SU-DHL-6 (cell line): ENCODE data around the gene CXCR6.

Source experiments
- H2AFZ ChIP-seq: fragments of 200-600 bp; sonication (generic); 2 replicates; pipeline ENCODE4 v1.6.1; 2014; ENCODE audit warnings: low read depth, mild to moderate bottlenecking, moderate library complexity, mixed read lengths, antibody characterized with exemption, low read length; ENCODE audit not compliant: severe bottlenecking
- H3F3A ChIP-seq: fragments of 200-600 bp; shearing (Covaris generic); 2 replicates; pipeline ENCODE4 v1.6.0; 2016; ENCODE audit warnings: antibody characterized with exemption, mild to moderate bottlenecking; ENCODE audit not compliant: insufficient read depth
- H3K27ac ChIP-seq: fragments of 200-600 bp; sonication (generic); 2 replicates; pipeline ENCODE4 v1.5.1; 2016; ENCODE audit warnings: low read depth, mild to moderate bottlenecking, low read length, moderate library complexity, mixed read lengths
- H3K27me3 ChIP-seq: fragments of 200-600 bp; sonication (generic), shearing (Covaris generic); 2 replicates; pipeline ENCODE4 v1.6.0; 2014; ENCODE audit warnings: mild to moderate bottlenecking, low read length
- H3K36me3 ChIP-seq: fragments of 200-600 bp; sonication (generic); 2 replicates; pipeline ENCODE4 v1.6.1; 2014; ENCODE audit warnings: mild to moderate bottlenecking, low read length, mixed read lengths
- H3K4me2 ChIP-seq: fragments of 300-600, 200-600 bp; shearing (Covaris generic), sonication (generic); 2 replicates; pipeline ENCODE4 v1.6.0; 2014; ENCODE audit warnings: low read length, low read depth, mild to moderate bottlenecking; ENCODE audit not compliant: poor library complexity, severe bottlenecking
- H3K4me3 ChIP-seq: fragments of 200-600 bp; sonication (generic); 2 replicates; pipeline ENCODE4 v1.5.1; 2014; ENCODE audit warnings: antibody characterized with exemption, low read length, mild to moderate bottlenecking, mixed read lengths; ENCODE audit not compliant: insufficient read depth, poor library complexity, severe bottlenecking
- H3K79me2 ChIP-seq: fragments of 200-600 bp; sonication (generic); 2 replicates; pipeline ENCODE4 v1.6.1; 2014; ENCODE audit warnings: mild to moderate bottlenecking, low read length, moderate library complexity; ENCODE audit not compliant: insufficient read depth
- H3K9ac ChIP-seq: fragments of 200-600 bp; sonication (generic); 2 replicates; pipeline ENCODE4 v1.7.0; 2014; ENCODE audit warnings: mild to moderate bottlenecking, low read length
- H3K9me2 ChIP-seq: fragments of 200-600 bp; sonication (generic); replicated peaks from 2 replicates; pipeline ENCODE4 v1.6.1; 2014; ENCODE audit warnings: low read length; ENCODE audit not compliant: insufficient read depth
- H3K9me3 ChIP-seq: fragments of 200-600 bp; sonication (generic); 2 replicates; pipeline ENCODE4 v1.6.1; 2014; ENCODE audit warnings: low read length, mixed read lengths; ENCODE audit not compliant: insufficient read depth
- H4K20me1 ChIP-seq: fragments of 200-600 bp; sonication (generic); 2 replicates; pipeline ENCODE4 v1.6.1; 2014; ENCODE audit warnings: low read depth, mild to moderate bottlenecking, antibody characterized with exemption, low read length, moderate library complexity, mixed read lengths
- EZH2phosphoT487 ChIP-seq: fragments of 200-600 bp; sonication (generic), shearing (Covaris generic); conservative IDR thresholded peaks from 2 replicates; pipeline ENCODE4 v1.6.1; 2018; ENCODE audit warnings: mild to moderate bottlenecking, antibody characterized with exemption, low read length, moderate library complexity, mixed read lengths
- TF ChIP-seq, protein P1 (sequence below): fragments of 200-600 bp; sonication (generic); IDR thresholded peaks from one replicate; pipeline ENCODE4 v1.5.1; 2017; ENCODE audit warnings: antibody characterized with exemption, mild to moderate bottlenecking, low read length, moderate library complexity; ENCODE audit not compliant: insufficient read depth, poor library complexity, severe bottlenecking

The CXCR6 gene

DNA sequence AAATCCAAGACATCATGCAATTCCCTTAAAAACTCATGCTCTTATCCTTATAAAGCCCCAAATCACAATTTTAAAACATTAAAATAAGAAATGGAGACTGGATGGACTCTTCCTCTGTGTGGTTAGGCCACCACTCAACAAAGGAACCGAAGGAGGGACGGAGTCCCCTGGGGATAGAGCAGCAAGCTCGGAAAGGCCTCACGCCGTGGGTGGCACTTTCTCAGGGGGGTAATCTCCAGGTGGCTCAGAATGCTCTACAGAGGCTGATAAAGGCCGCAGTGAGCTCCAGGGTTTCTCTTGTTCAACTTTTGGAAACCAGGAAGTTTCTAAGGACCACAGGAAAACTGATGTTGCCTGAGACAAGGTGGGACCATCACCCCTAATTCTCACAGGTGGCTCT is 33.7 kb upstream of the CXCR6 start:
- Histone ChIP-seq H4K20me1 (no peaks in the 10 kb centered on the region), H2AFZ (no peak overlapping the region), H3K9me3 (no peaks in the 10 kb centered on the region), H3K36me3 (no peaks in the 10 kb centered on the region), H3K79me2 (no peaks in the 10 kb centered on the region), H3K9ac (no peak overlapping the region), H3K4me2 (no peak overlapping the region), H3K27me3 (no peaks in the 10 kb centered on the region), H3K9me2 (no peaks in the 10 kb centered on the region), H3K27ac (no peak overlapping the region), H3F3A (no peaks in the 10 kb centered on the region), H3K4me3 (no peak overlapping the region)
- TF ChIP-seq, protein P1, sequence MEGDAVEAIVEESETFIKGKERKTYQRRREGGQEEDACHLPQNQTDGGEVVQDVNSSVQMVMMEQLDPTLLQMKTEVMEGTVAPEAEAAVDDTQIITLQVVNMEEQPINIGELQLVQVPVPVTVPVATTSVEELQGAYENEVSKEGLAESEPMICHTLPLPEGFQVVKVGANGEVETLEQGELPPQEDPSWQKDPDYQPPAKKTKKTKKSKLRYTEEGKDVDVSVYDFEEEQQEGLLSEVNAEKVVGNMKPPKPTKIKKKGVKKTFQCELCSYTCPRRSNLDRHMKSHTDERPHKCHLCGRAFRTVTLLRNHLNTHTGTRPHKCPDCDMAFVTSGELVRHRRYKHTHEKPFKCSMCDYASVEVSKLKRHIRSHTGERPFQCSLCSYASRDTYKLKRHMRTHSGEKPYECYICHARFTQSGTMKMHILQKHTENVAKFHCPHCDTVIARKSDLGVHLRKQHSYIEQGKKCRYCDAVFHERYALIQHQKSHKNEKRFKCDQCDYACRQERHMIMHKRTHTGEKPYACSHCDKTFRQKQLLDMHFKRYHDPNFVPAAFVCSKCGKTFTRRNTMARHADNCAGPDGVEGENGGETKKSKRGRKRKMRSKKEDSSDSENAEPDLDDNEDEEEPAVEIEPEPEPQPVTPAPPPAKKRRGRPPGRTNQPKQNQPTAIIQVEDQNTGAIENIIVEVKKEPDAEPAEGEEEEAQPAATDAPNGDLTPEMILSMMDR: no peak
- TF ChIP-seq EZH2phosphoT487: no peak

DNA sequence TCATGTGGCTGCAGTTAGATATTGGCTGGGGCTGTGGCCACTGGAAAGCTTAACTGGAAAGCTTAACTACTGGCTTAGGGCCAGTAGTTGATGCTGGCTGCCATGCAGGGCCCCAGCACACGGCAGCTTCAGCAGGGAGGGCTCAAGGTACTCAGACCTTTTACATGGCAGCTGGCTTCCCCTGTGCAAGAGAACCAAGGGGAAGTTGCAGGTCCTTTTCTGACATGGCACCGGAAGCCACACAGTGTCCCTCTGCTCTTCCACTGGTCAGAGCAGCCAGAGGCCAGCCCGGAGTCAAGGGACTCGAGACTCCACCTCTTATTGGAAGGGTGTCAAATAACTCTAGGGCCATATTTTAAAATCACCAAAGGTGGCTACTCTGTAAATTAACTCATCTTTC is 32.4 kb upstream of the CXCR6 start:
- no peak overlapping the region for H3K27ac ChIP-seq
- no peaks in the 10 kb centered on the region for H3K36me3 ChIP-seq
- H3K27me3 ChIP-seq: no peaks in the 10 kb centered on the region
- H2AFZ ChIP-seq: no peak overlapping the region
- H3K9me3 ChIP-seq: no peaks in the 10 kb centered on the region
- no peaks in the 10 kb centered on the region for H3K79me2 ChIP-seq
- no peak overlapping the region for H3K4me3 ChIP-seq
- H4K20me1 ChIP-seq: no peaks in the 10 kb centered on the region
- H3K4me2 ChIP-seq: no peak overlapping the region
- no peaks in the 10 kb centered on the region for H3K9me2 ChIP-seq
- H3F3A ChIP-seq: no peaks in the 10 kb centered on the region
- no peak for TF ChIP-seq EZH2phosphoT487
- TF ChIP-seq, protein P1: no peak
- H3K9ac ChIP-seq: no peak overlapping the region

DNA sequence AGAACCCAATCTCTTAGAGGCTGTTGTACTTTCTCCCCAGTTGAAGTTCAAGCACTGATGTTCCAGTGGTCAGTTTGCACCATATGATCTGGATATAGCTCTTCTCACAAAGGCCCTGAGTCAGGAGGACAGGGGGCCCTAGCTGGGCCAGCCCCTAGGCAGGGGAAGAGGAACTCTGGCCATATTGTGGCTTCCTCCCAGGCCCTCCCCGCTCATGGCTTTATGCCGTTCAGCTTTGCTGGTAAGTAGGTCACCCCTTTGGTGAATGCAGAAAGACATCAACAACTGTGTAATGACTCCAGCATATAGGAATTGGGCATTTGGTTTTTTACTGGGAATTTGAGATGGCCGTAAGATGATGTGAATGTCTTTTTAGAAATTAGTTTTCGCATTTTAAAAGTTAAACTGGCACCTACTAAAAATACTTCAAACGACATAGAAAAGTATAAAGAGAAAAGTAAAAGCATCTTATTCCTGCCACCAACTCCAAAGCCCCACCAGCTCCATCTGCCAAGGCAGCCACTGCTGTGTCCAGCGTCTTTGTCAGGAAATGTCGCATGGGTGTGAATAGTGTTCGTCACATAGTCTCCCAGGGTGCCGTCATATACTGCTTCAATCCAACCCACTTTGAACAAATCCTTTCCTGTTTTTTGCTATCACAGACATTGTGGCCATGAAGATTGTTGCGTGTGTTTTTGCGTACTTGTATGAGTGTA is 31.6 kb upstream of the CXCR6 start:
- Histone ChIP-seq H2AFZ (no peak overlapping the region), H3K36me3 (no peaks in the 10 kb centered on the region), H3K9ac (no peak overlapping the region), H3K27me3 (no peaks in the 10 kb centered on the region), H3K9me3 (no peaks in the 10 kb centered on the region), H3K27ac (no peak overlapping the region), H3K4me2 (no peak overlapping the region), H3K9me2 (no peaks in the 10 kb centered on the region), H3K79me2 (no peaks in the 10 kb centered on the region), H3K4me3 (no peak overlapping the region), H3F3A (no peaks in the 10 kb centered on the region), H4K20me1 (no peaks in the 10 kb centered on the region)
- no peak for TF ChIP-seq EZH2phosphoT487
- TF ChIP-seq, protein P1: no peak
